GM18526 (cell line): Measurements from ENCODE around the gene NPW.

ENCODE experiments used
- POLR2A ChIP-seq: IDR thresholded peaks from 3 replicates; pipeline ENCODE4 v1.6.1; 2011; ENCODE audit not compliant: insufficient read length; ENCODE audit errors: extremely low read depth

The NPW gene

DNA sequence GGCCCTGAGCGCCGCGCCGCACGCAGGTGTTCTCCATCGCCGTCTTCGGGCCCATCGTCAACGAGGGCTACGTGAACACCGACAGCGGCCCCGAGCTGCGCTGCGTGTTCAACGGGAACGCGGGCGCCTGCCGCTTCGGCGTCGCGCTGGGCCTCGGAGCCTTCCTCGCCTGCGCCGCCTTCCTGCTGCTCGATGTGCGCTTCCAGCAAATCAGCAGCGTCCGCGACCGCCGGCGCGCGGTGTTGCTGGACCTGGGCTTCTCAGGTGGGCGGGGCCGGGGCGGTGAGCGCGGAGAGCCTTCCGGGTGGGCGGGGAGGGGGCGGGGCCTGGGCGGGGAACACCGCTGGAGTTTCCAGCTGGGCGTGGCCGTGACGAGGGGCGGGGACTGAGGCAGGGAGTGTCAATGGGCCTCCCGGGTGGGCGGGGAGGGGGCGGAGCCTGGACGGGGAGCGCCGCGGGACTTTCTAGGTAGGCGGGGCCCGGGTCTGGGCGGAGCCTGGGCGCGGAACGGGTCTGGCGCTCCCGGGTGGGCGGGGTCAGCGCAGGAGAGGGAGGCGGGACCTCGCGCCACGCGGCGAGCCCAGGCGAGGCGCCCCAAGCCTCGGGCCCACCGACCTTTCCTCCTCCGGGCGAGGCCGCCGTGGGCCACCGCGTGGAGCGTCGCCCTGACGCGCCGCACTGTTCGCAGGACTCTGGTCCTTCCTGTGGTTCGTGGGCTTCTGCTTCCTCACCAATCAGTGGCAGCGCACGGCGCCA is 27.5 kb upstream of the NPW start:
- peak; percentile 68 for TF ChIP-seq POLR2A

GRCh38 chr16:1992704-1993317 is 26.8 kb upstream of the NPW start:
- TF ChIP-seq POLR2A: no peak

DNA sequence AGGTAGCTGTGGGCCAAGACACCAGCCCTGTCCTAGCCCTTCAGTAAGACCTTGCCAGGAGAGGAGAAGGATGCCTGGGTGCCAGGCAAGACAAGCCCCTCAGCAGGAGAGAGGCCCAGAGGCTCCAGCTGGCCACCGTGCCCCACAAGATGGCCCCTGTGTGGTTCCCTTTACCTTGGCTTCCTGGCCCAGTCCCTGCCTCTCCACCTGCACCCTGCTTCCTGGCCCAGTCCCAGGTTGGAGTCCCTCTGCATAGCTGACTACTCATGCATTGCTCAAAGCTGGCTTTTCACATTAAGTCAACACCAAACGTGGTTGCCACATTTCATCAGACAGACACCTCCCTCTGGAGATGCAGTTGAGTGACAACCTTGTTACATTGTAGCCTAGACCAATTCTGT is 25.9 kb upstream of the NPW start:
- no peak for TF ChIP-seq POLR2A

DNA sequence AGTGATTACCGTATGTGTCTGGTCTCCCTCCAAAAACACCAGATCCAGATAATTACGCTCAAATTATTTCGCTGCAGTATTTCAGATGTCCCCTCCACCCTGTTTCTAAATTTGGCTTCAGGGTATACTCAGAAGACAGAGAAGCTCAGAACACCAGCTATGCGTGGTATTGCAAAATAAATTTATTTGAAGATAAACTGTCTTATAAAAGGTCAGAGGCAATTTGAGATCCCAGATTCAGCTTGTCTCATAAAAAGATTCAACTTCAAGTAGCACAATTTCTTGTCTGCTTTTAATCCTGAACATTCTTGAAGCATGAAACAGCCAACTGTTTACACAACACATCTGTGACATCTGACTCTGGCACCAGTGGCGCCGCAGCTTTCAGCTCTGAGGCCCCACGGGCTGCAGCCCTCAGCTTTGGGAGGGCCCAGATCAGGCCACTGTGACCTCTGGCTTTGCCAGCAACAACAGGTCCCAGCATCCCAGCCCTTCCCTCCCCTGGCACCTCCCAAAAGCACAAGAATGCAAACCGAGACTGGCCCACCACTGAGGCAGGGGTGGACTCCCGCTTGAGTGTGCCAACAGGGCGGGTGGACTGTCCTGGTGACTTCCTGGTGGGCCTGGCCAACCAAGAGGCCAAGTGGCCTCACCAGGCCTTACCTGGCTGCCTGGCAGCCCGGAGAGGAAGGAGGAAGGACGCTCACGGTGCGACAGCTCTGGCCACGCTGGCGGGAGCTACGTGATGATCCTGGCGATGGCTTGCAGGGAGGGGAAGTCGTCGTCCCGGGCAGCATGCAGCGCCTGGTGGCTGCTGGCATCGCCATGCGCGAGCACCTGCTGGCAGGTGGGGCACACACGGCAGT is 21.9 kb upstream of the NPW start:
- TF ChIP-seq POLR2A: no peak

DNA sequence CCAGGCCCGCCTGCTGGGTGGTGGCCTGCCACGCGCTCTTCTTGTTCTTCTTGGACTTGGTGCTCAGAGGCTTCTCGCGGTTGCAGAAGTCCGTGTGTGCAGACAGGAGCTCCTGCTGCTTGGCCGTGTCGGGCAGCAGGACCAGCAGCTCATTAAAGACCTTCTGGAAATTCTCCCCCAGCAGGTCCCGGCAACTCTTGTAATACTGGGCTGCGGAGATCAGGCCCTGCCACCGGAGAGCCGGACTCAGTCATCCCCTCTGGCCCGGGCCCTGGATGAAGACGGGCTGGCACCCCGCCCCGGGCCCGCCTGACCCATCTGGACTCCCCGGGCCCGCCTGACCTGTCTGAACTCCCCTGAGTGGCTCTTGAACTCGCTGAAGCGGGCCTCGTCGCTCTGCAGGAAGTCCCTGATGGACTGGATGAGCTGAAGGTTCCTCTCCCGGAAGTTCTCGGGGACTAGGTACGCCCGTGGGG is 21.2 kb upstream of the NPW start:
- TF ChIP-seq POLR2A: no peak

GRCh38 chr16:1998852-1999801 is 20.5 kb upstream of the NPW start:
- TF ChIP-seq POLR2A: no peak

- TF ChIP-seq POLR2A: no peak
These were observed 19.6 kb upstream of the NPW start for GRCh38 chr16:1999866-2000514.

- TF ChIP-seq POLR2A: no peak
These were observed 18.6 kb upstream of the NPW start for GRCh38 chr16:2001035-2001434.

DNA sequence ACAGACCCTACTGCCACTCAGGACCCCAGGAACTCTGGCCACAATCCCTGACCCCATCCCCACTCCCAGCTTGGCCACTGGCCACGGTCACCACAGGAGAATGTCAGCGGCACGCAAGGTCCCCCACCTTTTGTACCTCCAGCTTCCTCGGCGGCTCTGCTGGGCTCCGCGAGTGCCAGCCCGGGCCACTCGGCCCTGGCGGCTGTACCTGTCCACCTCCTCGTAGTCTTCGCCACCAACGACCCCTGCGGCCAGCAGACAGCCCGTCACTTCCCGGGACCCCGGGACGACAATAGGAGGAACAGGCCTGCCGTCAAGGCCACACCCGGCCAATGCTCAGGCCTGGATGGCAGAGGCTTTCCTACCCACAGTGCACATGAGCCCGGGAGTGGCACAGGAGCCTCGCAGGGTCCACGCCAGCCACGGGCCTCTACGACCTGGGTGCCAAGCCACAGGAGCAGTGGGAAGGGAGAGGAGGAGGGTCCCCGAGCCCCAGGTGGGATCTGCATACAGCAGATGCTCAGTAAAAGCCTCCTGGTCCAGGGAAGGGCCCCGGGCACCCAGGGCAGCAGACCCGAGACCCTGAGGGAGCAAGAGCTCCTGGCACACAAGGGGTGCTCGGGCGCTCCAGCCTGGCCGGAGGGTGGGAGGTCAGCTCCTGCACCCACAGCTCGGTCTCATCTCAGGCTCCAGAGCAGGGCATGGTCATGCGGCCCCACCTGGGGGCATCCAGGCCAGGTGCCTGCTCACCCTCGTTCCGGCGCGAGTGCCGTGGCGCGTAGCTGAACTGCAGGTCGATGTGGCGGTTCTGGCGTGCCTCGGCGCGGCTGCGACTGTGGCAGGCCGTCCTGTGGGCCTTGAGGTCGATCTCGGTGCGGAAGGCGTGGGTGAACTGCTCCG is 17.9 kb upstream of the NPW start:
- TF ChIP-seq POLR2A: no peak

- no peak for TF ChIP-seq POLR2A
These were observed 17.0 kb upstream of the NPW start for GRCh38 chr16:2002406-2003230.

GRCh38 chr16:2003231-2003826 is 16.3 kb upstream of the NPW start:
- no peak for TF ChIP-seq POLR2A
